GM12864 (cell line): Measurements from ENCODE around the gene HRAS.

Experiments
- DNase-seq: peaks from one replicate; pipeline ENCODE4 v3.0.0-alpha.2; 2011; ENCODE audit warnings: low read depth
- H3K4me3 ChIP-seq: 2 replicates; pipeline ENCODE4 v1.5.1; 2011; ENCODE audit warnings: mild to moderate bottlenecking, low read depth, low read length, control low read depth
- CTCF ChIP-seq: IDR thresholded peaks from 2 replicates; pipeline ENCODE4 v1.5.1; 2011; ENCODE audit warnings: low read depth, mild to moderate bottlenecking, moderate library complexity, low read length, control low read depth, inconsistent platforms; ENCODE audit errors: missing control alignments

HRAS gene

DNA sequence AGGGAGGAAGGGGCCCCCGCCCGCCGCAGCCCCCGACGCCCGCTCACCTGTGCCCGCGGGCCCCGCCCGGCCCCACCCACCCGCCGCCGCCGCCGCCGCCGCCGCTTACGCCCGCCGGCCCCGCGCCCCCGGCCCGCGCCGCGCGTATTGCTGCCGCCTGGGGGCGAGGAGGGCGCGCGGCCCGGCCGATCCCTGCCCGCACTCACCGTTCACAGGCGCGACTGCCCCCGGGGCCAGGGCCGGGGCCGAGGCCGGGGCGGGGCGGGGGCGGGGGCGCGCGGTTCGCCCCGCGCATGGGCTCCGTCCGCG is 212 bp downstream of the HRAS start:
- DNase-seq: no peak
- H3K4me3 ChIP-seq: peak overlapping the region; percentile 94
- TF ChIP-seq CTCF: peak; percentile 3

DNA sequence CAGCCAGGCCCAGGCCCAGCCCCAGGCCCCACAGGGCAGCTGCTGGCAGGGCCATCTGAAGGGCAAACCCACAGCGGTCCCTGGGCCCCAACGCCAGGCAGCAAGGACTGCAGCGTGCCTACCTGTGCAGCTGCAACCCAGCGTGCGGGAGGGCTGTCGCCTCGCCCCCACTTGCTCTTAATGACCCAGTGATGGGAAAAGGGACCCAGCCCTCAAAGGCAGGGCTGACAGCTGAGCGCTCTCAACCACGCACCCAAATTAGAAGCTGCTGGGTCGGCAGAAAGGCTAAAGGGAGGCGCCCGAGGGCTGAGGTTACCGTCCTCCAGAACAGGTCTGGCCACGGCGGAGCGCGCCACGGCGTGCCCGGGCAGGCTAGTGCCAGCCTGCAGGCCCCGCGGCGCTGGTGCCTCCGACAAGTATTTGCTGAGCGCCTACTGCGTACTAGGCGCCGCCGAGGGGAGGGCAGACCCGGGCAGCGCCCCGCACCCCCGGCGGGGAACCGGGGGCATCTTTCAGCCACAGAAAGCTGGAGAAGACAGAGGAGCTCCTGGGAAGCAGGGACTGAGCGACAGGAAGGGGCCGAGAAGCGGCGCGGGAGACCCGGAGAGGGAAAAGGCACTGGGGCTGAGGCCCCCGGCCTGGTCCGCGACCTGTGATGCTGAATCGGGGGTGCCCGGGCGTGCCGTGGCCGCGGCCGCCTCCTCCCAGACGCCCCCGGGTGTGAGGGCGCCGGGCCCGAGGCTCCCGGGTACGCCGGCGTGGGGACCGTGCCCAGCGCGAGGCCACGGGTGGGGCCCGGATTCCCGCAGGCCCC is 773 bp downstream of the HRAS start:
- no peak for DNase-seq

GRCh38 chr11:533586-534395 is 1.6 kb downstream of the HRAS start:
- no peak for TF ChIP-seq CTCF
- H3K4me3 ChIP-seq: peak overlapping the region; percentile 94
- DNase-seq: no peak

More for the DNA sequence above, 773 bp downstream of the HRAS start:
- peak overlapping the region; percentile 94 for H3K4me3 ChIP-seq
- TF ChIP-seq CTCF: no peak

GRCh38 chr11:532986-533585 is 2.3 kb downstream of the HRAS start:
- DNase-seq: no peak
- TF ChIP-seq CTCF: no peak
- no peak overlapping the region for H3K4me3 ChIP-seq

GRCh38 chr11:532527-532985 is 2.8 kb downstream of the HRAS start:
- no peak for DNase-seq
- TF ChIP-seq CTCF: no peak
- no peak overlapping the region for H3K4me3 ChIP-seq

GRCh38 chr11:531919-532526 is 3.4 kb downstream of the HRAS start:
- H3K4me3 ChIP-seq: no peak overlapping the region
- no peak for DNase-seq
- TF ChIP-seq CTCF: no peak
